HCT116 (cell line): ENCODE measurements around the gene SLC12A5. TPM values are rescaled to one million over a fixed set of nuclear protein-coding genes. Genes with fewer than 3 reads are reported as not detected.

Experiments used
- ATAC-seq: fragments of 200-7000 bp; cut with Tn5 transposase; 2 replicates; pipeline ENCODE4 v1.9.1; 2020; ENCODE audit warnings: mild to moderate bottlenecking, moderate library complexity
- BruUV-seq: library from RNA; stranded (reverse); fragments of 400-500 nt; replicated peaks from 2 replicates; lab custom pipeline; 2021; lab: Mats Ljungman, UMichigan
- CTCF ChIA-PET: fragments of 300-600 bp; sonication (Branson Sonifier 250); formaldehyde crosslinking; loops from one replicate; lab custom pipeline; 2021; ENCODE audit warnings: antibody characterized with exemption; lab: Charles Lee
- POLR2A ChIA-PET: fragments of 300-600, 350-600 bp; sonication (Branson Sonifier 250); formaldehyde crosslinking; loops from one replicate; lab custom pipeline; 2021; ENCODE audit warnings: antibody characterized with exemption; lab: Charles Lee
- RAD21 ChIA-PET, 2 experiments: fragments of 300-600 bp; sonication (Branson Sonifier 250); formaldehyde crosslinking; loops; one replicate each; lab custom pipeline; 2023; ENCODE audit warnings: low total read pairs in 2 of 2; ENCODE audit not compliant: uncharacterized antibody in 2 of 2, unreplicated experiment in 2 of 2, low non-redundant PET in 1 of 2; lab: Charles Lee
- DNase-seq: peaks from one replicate; pipeline ENCODE4 v3.0.0-alpha.2; 2010; ENCODE audit warnings: low read depth, low spot score
- H2AFZ ChIP-seq: fragments of 200-600 bp; shearing (Covaris generic), sonication (generic); 2 replicates; pipeline ENCODE4 v1.6.1; 2017; ENCODE audit warnings: low read depth, mixed run types, mixed read lengths, antibody characterized with exemption, low read length; ENCODE audit not compliant: poor library complexity, severe bottlenecking
- H3K27ac ChIP-seq: 2 replicates; pipeline ENCODE4 v1.5.1; 2012; ENCODE audit warnings: low read depth, low read length
- H3K27me3 ChIP-seq: fragments of 200-600 bp; sonication (generic); 2 replicates; pipeline ENCODE4 v1.6.1; 2016; ENCODE audit warnings: mixed run types, low read length, mixed read lengths; ENCODE audit not compliant: insufficient read depth
- H3K36me3 ChIP-seq, 2 experiments: fragments of 200-500 bp in 1 of 2; fragments of 200-600 bp in 1 of 2; sonication (Bioruptor generic) in 1 of 2; sonication (generic) in 1 of 2; 2 replicates each; pipeline versions ENCODE4 v1.5.1 to v1.6.1; 2014 to 2016; ENCODE audit warnings: low read length in 2 of 2, inconsistent platforms in 1 of 2, mixed read lengths in 1 of 2, mixed run types in 1 of 2; ENCODE audit not compliant: insufficient read depth in 2 of 2, control insufficient read depth in 1 of 2
- H3K4me1 ChIP-seq, 2 experiments: fragments of 200-600 bp in 1 of 2; sonication (generic) in 1 of 2; 2 replicates each; pipeline versions ENCODE4 v1.5.1 to v1.6.1; 2012 to 2017; ENCODE audit warnings: low read length in 2 of 2, inconsistent platforms in 1 of 2, mild to moderate bottlenecking in 1 of 2, mixed read lengths in 1 of 2, mixed run types in 1 of 2, moderate library complexity in 1 of 2; ENCODE audit not compliant: insufficient read depth in 2 of 2, control insufficient read depth in 1 of 2
- H3K4me2 ChIP-seq: fragments of 200-600 bp; sonication (generic); 2 replicates; pipeline ENCODE4 v1.6.1; 2017; ENCODE audit warnings: mixed run types, low read length, mixed read lengths
- H3K4me3 ChIP-seq, 2 experiments: fragments of 200-600 bp in 1 of 2; sonication (generic) in 1 of 2; replicated peaks in 1 of 2; 2 replicates each; pipeline ENCODE4 v1.5.1; 2011 to 2016; ENCODE audit warnings: low read length in 2 of 2, control low read depth in 1 of 2, low read depth in 1 of 2, mild to moderate bottlenecking in 1 of 2, mixed read lengths in 1 of 2, mixed run types in 1 of 2
- H3K79me2 ChIP-seq: fragments of 200-600 bp; sonication (generic); 2 replicates; pipeline ENCODE4 v1.6.1; 2017; ENCODE audit warnings: mild to moderate bottlenecking, mixed run types, low read length, moderate library complexity, mixed read lengths; ENCODE audit not compliant: insufficient read depth
- H3K9ac ChIP-seq: fragments of 200-600 bp; sonication (generic); 2 replicates; pipeline ENCODE4 v1.6.1; 2016; ENCODE audit warnings: low read length, mixed read lengths
- H3K9me2 ChIP-seq: fragments of 200-600 bp; sonication (generic), shearing (Covaris generic); 2 replicates; pipeline ENCODE4 v1.6.1; 2017; ENCODE audit warnings: mixed run types, mild to moderate bottlenecking, moderate library complexity; ENCODE audit not compliant: insufficient read depth
- H3K9me3 ChIP-seq, 2 experiments: fragments of 200-500 bp in 1 of 2; fragments of 200-600 bp in 1 of 2; sonication (Bioruptor generic) in 1 of 2; sonication (generic) in 1 of 2; 2 replicates each; pipeline ENCODE4 v1.6.1; 2014 to 2017; ENCODE audit warnings: low read length in 2 of 2, mixed read lengths in 2 of 2, inconsistent platforms in 1 of 2, low read depth in 1 of 2, mild to moderate bottlenecking in 1 of 2, mixed run types in 1 of 2, moderate library complexity in 1 of 2; ENCODE audit not compliant: control insufficient read depth in 1 of 2, insufficient read depth in 1 of 2
- H4K20me1 ChIP-seq: fragments of 200-600 bp; sonication (generic), shearing (Covaris generic); 2 replicates; pipeline ENCODE4 v1.6.1; 2017; ENCODE audit warnings: mixed run types, mild to moderate bottlenecking, moderate library complexity; ENCODE audit not compliant: insufficient read depth
- CEBPB ChIP-seq: IDR thresholded peaks from 2 replicates; pipeline ENCODE4 v1.6.1; 2012; ENCODE audit warnings: low read depth
- CTCF ChIP-seq, 3 experiments: fragments of 200-600 bp in 1 of 3; sonication (generic) in 1 of 3; IDR thresholded peaks in 2 of 3; conservative IDR thresholded peaks in 1 of 3; 2 replicates each; pipeline ENCODE4 v1.5.1; 2012 to 2017; ENCODE audit warnings: low read depth in 2 of 3, low read length in 2 of 3, antibody characterized with exemption in 1 of 3, borderline replicate concordance in 1 of 3, control low read depth in 1 of 3, mild to moderate bottlenecking in 1 of 3, mixed read lengths in 1 of 3, mixed run types in 1 of 3, moderate library complexity in 1 of 3; ENCODE audit not compliant: insufficient read depth in 1 of 3
- ELF1 ChIP-seq: IDR thresholded peaks from 2 replicates; pipeline ENCODE4 v1.6.1; 2012; ENCODE audit warnings: low read depth, borderline replicate concordance
- EZH2 ChIP-seq: fragments of 200-600 bp; sonication (generic); IDR thresholded peaks from 2 replicates; pipeline ENCODE4 v1.6.1; 2017; ENCODE audit warnings: antibody characterized with exemption, mixed run types
- EZH2phosphoT487 ChIP-seq: fragments of 200-600 bp; IDR thresholded peaks from 2 replicates; pipeline ENCODE4 v1.6.1; 2018; ENCODE audit warnings: antibody characterized with exemption, borderline replicate concordance
- FOSL1 ChIP-seq: IDR thresholded peaks from 2 replicates; pipeline ENCODE4 v1.6.1; 2012; ENCODE audit warnings: low read depth
- POLR2A ChIP-seq: IDR thresholded peaks from 2 replicates; pipeline ENCODE4 v1.7.0; 2011; ENCODE audit warnings: borderline replicate concordance; ENCODE audit not compliant: insufficient read depth, insufficient read length; ENCODE audit errors: extremely low read depth
- POLR2AphosphoS5 ChIP-seq: IDR thresholded peaks from 2 replicates; pipeline ENCODE4 v1.6.1; 2011; ENCODE audit warnings: mild to moderate bottlenecking, low read depth, low read length, moderate library complexity
- RAD21 ChIP-seq: IDR thresholded peaks from 2 replicates; pipeline ENCODE4 v1.6.1; 2012; ENCODE audit warnings: low read depth, mild to moderate bottlenecking
- SRF ChIP-seq: IDR thresholded peaks from 2 replicates; pipeline ENCODE4 v1.6.1; 2012; ENCODE audit warnings: low read depth
- TCF7L2 ChIP-seq: IDR thresholded peaks from 2 replicates; pipeline ENCODE4 v1.7.0; 2011; ENCODE audit warnings: borderline replicate concordance, inconsistent platforms; ENCODE audit not compliant: insufficient read depth, insufficient read length; ENCODE audit errors: extremely low read depth
- ZFX ChIP-seq: fragments of 450-650 bp; IDR thresholded peaks from 2 replicates; pipeline ENCODE4 v1.6.1; 2017
- ZNF274 ChIP-seq: fragments of 200-500 bp; sonication (Bioruptor generic); IDR thresholded peaks from 2 replicates; pipeline ENCODE4 v1.6.1; 2014; ENCODE audit warnings: mild to moderate bottlenecking, low read depth, low read length, inconsistent platforms
- intact Hi-C: fragments of 100-400 bp; cut with micrococcal nuclease; formaldehyde crosslinking; loops from 2 replicates; pipeline ENCODE4 v1.10.0; 2022
- total RNA-seq: library from RNA; stranded (reverse); gene quantifications from one replicate; pipeline ENCODE4 v1.2.1, GENCODE V29; 2021; ENCODE audit not compliant: unreplicated experiment
- TF ChIP-seq, protein P1 (sequence below): IDR thresholded peaks from 2 replicates; pipeline ENCODE4 v1.6.1; 2011; ENCODE audit warnings: mild to moderate bottlenecking, low read length, moderate library complexity; ENCODE audit not compliant: insufficient replicate concordance; ENCODE audit errors: extremely low read depth

Gene SLC12A5
- total RNA-seq, 1 experiment from 2014 or later, result 1.9 TPM

DNA sequence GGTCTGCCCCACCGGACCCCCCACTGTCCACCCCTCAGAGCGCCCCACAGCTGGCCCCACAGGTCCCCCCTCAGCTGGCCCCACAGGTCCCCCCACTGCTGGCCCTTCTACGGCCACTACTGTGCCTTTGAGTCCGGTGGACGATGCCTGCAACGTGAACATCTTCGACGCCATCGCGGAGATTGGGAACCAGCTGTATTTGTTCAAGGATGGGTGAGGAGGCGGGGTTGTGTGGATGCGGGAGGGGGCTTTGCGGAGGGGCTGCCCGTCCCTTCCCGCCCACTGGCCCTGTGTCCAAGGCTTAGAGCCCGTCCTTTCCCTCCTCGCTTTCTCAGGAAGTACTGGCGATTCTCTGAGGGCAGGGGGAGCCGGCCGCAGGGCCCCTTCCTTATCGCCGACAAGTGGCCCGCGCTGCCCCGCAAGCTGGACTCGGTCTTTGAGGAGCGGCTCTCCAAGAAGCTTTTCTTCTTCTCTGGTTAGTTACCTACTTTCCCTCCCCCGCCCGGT lies 15.6 kb upstream of the SLC12A5 start:
- H3K4me3 ChIP-seq, result peak overlapping the region in 1 of 2 experiments; percentile 47; a peak in 1 of 4 replicates

GRCh38 chr20:46013829-46014516 lies 15.0 kb upstream of the SLC12A5 start:
- CTCF ChIA-PET, result interaction anchor here (0.7 to 2.6 kb wide), 14 partner anchors 9 to 625 kb away, joined by 3 to 16 read pairs (median 4); partner anchors contain the start of gene ELMO2
- Histone ChIP-seq H3K4me3 (peak overlapping the region; percentile 36 to 47), H3K27me3 (no peaks in the 10 kb centered on the region)
- no peak for TF ChIP-seq ELF1
- peak; percentile 74; the same call in 1 of the 2 replicates for TF ChIP-seq ZFX
- no peak for TF ChIP-seq POLR2AphosphoS5
- TF ChIP-seq SRF, result no peak
- TF ChIP-seq POLR2A, result no peak
- no peak for TF ChIP-seq FOSL1
- TF ChIP-seq CTCF (IDR thresholded peaks at IDR 0.05 in 2 of 3, conservative IDR thresholded peaks at IDR 0.05 in 1 of 3; ENCODE audit: borderline replicate concordance in 1 of 3, insufficient read depth in 1 of 3, low read depth in 2 of 3, low read length in 2 of 3), result peak; percentile 71 to 84 (median 79)
- TF ChIP-seq, protein P1, sequence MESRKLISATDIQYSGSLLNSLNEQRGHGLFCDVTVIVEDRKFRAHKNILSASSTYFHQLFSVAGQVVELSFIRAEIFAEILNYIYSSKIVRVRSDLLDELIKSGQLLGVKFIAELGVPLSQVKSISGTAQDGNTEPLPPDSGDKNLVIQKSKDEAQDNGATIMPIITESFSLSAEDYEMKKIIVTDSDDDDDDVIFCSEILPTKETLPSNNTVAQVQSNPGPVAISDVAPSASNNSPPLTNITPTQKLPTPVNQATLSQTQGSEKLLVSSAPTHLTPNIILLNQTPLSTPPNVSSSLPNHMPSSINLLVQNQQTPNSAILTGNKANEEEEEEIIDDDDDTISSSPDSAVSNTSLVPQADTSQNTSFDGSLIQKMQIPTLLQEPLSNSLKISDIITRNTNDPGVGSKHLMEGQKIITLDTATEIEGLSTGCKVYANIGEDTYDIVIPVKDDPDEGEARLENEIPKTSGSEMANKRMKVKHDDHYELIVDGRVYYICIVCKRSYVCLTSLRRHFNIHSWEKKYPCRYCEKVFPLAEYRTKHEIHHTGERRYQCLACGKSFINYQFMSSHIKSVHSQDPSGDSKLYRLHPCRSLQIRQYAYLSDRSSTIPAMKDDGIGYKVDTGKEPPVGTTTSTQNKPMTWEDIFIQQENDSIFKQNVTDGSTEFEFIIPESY, result no peak
- TF ChIP-seq EZH2, result no peak
- peak; percentile 68 for TF ChIP-seq RAD21
- TF ChIP-seq TCF7L2, result no peak
- TF ChIP-seq ZNF274, result no peak

More for the DNA sequence above, 15.6 kb upstream of the SLC12A5 start:
- peak overlapping the region; percentile 79 for H3K4me2 ChIP-seq
- ChIA-PET RAD21 (no interaction called here), CTCF (interaction anchor here (0.7 to 2.6 kb wide), 10 partner anchors 9 to 626 kb away, joined by 3 to 16 read pairs (median 6); partner anchors contain the start of gene ELMO2), POLR2A (no interaction called here)
- TF ChIP-seq EZH2 (no peak), EZH2phosphoT487 (no peak), CEBPB (no peak)
- H2AFZ ChIP-seq, result no peak overlapping the region
- H3K9me2 ChIP-seq, result no peaks in the 10 kb centered on the region
- peaks cover 6 to 18% of the 10 kb centered on the region in 2 experiments; a peak in 3 of 4 replicates for H3K4me1 ChIP-seq
- no peak overlapping the region for H3K27ac ChIP-seq
- no peaks in the 10 kb centered on the region for H3K27me3 ChIP-seq
- no TSS peak for BruUV-seq
- no peak overlapping the region for H3K9ac ChIP-seq
- intact Hi-C loops, result no loop called here
- H3K36me3 ChIP-seq, result no peaks in the 10 kb centered on the region
- DNase-seq (no peak), ATAC-seq (no peak)
- no peaks in the 10 kb centered on the region for H4K20me1 ChIP-seq
- H3K79me2 ChIP-seq, result no peaks in the 10 kb centered on the region
- no peaks in the 10 kb centered on the region for H3K9me3 ChIP-seq

More at GRCh38 chr20:46013829-46014516, 15.0 kb upstream of the SLC12A5 start:
- ChIA-PET POLR2A (interaction anchor here (1.2 kb wide), 1 partner anchor 9 kb away, joined by 5 read pairs; no protein-coding TSS in a partner anchor), RAD21 (interaction anchor here (0.7 to 1.1 kb wide), 2 partner anchors 27 to 71 kb away, joined by 3 read pairs; no protein-coding TSS in a partner anchor)
- Histone ChIP-seq H3K4me2 (peak overlapping the region; percentile 79), H3K79me2 (no peaks in the 10 kb centered on the region), H2AFZ (peak overlapping the region; percentile 77), H3K36me3 (no peaks in the 10 kb centered on the region), H3K9ac (0 out of 2 replicates have a peak overlapping the region, but pooled peaks have one; percentile 2), H3K9me2 (no peaks in the 10 kb centered on the region), H3K27ac (peak overlapping the region; percentile 59; the same call in 1 of the 2 replicates), H3K4me1 (peaks cover 6 to 16% of the 10 kb centered on the region in 2 experiments; a peak in 3 of 4 replicates), H4K20me1 (no peaks in the 10 kb centered on the region), H3K9me3 (no peaks in the 10 kb centered on the region)
- intact Hi-C loops, result loop anchor here (2.0 kb wide), 1 partner anchor 161 kb away; no protein-coding TSS in a partner anchor
- ATAC-seq (peak; percentile 92), DNase-seq (peak; percentile 56)
- BruUV-seq, result no TSS peak
